H54 (cell line): ENCODE results near the gene SNRPD2.

ENCODE experiments used
- DNase-seq: peaks from one replicate; pipeline ENCODE4 v3.0.0; 2011; ENCODE audit warnings: low spot score, mixed read lengths; ENCODE audit not compliant: insufficient read length
- FAIRE-seq: peaks from 3 replicates; lab custom pipeline; 2011; peaks lifted over from hg19 to GRCh38; lab: Jason Lieb, UNC
- POLR2A ChIP-seq: IDR thresholded peaks from 2 replicates; pipeline ENCODE4 v1.6.1; 2011; ENCODE audit warnings: low read depth, mild to moderate bottlenecking, low read length

The SNRPD2 gene

DNA sequence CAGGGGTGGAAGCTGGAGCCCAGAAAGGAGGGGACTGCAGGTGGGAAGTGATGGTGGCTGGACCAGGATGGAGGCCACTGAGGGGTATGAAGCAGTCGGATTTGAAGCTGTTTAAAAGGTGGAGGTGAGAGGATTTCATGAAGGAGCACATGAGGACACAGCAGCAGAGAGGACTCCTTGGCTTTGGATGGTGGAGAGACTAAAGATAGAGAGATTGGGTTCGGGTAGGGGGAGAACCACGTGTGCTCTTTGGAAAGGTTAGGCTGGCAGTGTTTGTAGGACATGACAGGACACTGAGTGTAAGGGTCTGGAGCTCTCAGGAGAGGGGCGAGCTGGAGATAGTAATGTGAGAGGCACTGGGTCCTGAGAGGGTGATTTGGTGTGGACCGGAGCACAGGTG, 8.8 kb downstream of the SNRPD2 start:
- FAIRE-seq, result no peak
- TF ChIP-seq POLR2A, result no peak

DNA sequence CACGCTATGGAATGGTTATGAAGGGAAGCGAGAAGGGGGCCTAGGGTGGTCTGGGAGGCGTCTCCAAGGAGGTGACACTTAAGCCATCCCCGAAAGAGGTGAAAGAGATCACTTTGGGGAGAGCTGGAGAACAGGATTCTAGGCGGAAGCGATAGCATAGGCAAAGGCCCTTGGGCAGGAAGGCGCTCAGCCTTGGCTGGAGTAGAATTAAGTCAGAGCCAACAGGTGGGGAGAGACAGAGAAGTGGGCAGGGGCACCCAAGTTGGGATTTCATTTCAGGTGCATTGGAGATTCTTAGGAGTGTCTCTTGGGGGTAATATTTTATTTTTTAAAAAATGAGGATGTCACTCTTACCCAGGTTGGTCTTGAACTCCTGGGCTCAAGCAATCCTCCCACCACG, 9.6 kb downstream of the SNRPD2 start:
- DNase-seq (no peak), FAIRE-seq (no peak)
- no peak for TF ChIP-seq POLR2A

More for the DNA sequence above, 8.8 kb downstream of the SNRPD2 start:
- no peak for DNase-seq

DNA sequence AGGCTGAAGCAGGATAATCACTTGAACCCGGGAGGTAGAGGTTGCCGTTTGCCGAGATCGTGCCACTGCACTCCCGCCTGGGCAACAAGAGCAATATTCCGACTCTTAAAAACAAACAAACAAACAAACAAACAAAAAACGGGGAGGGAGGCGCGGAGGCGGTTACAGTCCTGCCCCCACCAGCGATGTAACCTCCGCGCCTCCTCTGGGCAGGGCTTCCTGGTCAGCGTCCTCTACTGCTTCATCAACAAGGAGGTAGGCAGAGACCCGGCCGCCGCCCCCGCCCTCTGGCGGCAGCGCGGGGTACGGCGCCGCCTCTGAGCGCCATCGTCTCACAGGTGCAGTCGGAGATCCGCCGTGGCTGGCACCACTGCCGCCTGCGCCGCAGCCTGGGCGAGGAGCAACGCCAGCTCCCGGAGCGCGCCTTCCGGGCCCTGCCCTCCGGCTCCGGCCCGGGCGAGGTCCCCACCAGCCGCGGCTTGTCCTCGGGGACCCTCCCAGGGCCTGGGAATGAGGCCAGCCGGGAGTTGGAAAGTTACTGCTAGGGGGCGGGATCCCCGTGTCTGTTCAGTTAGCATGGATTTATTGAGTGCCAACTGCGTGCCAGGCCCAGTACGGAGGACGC, 10.2 kb downstream of the SNRPD2 start:
- no peak for FAIRE-seq

DNA sequence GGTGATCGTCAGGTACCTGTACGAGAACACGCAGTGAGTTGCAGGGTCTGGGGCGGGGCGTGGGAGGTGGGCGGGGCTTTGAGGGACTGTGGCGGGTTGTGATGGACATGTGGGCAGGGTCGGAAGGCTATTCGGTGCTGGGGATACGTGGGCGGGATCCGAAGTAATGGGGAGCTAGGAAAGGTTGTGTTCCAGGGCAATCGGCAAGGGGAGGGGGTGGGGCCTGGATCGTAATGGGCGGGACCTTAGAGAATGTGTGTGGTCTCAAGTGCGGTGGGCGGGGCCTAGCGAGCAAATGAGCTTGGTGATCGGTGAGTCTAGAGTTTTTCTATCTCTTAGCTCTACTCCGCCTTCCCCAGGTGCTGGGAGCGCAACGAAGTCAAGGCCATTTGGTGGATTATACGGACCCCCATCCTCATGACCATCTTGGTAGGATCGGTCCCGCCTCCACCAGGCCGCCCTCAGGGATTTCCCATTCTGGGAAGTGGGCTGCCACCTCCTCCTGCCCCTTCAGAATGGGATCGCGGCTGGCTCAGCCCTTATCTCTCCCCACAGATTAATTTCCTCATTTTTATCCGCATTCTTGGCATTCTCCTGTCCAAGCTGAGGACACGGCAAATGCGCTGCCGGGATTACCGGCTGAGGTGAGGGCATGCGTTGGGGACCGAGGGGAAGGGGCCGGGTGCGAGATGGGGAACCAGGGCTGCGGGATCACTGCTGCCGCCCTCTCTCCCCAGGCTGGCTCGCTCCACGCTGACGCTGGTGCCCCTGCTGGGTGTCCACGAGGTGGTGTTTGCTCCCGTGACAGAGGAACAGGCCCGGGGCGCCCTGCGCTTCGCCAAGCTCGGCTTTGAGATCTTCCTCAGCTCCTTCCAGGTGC, 14.2 kb downstream of the SNRPD2 start:
- no peak for DNase-seq
- FAIRE-seq, result no peak
- no peak for TF ChIP-seq POLR2A

More for the DNA sequence above, 10.2 kb downstream of the SNRPD2 start:
- peak; percentile 84 for DNase-seq
- TF ChIP-seq POLR2A, result no peak

DNA sequence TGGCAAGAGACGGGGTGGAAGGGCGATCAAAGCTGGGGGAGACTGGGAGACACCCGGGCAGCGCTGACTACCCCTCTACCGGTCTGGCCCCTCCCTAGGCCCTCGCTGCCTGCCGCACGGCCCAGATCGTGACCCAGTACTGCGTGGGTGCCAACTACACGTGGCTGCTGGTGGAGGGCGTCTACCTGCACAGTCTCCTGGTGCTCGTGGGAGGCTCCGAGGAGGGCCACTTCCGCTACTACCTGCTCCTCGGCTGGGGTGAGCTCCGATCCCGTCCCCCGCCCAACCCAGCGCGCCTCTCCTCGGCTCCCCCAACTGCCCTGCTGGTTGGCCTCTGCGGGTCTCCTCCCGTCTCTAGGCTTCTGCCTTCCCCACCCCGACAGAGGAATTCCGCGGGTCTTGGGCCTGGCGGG, 14.9 kb downstream of the SNRPD2 start:
- TF ChIP-seq POLR2A, result no peak
- no peak for FAIRE-seq
- no peak for DNase-seq

DNA sequence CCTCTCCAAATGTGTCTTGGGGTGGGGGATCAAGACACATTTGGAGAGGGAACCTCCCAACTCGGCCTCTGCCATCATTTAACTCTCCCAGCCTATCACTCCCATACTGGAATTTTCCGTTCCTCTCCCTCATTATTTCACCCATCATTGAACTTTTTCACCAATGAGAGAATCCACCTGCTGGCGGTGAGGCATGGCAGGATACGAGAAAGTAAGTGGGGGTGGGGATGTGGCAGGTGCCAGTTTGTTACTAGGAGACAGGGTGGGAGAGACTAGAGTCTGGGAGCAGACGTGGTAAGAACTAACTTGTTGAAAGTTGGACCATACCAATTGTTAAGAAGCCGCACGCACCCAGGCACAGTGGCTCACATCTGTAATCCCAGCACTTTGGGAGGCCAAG, 16.8 kb downstream of the SNRPD2 start:
- FAIRE-seq (no peak), DNase-seq (no peak)
- TF ChIP-seq POLR2A, result no peak

DNA sequence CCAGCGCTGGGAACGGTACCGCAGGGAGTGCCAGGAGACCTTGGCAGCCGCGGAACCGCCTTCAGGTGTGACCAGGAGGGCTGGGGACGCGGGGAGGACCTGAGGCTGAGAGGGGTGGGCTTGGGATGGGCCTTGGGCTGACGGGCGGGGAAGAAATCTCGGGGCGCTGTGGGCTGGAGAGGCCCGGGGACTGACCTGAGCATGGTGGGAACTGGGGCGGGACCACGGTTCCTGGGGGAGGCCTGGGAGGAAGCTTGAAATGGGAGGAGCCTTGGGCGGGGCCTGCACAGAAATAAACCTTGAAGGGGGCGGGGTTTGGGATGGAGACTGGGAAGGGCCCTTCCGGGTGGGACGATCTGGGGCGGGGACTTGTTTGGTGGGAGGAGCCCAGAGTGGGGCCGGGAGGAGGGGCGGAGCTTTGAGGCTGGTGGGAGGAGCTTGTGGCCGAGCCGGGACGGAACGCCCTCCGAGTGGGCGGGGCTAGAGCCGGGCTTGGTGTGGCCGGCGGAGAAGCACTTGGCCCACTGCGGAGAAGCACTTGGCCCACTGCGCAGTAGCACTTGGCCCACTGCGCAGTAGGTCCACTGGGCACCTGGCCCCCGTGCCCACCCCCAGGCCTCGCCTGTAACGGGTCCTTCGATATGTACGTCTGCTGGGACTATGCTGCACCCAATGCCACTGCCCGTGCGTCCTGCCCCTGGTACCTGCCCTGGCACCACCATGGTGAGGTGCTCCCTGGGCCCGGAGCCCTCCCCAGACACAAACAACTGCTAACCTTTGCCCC, 20.9 kb downstream of the SNRPD2 start:
- no peak for DNase-seq
- no peak for TF ChIP-seq POLR2A
- FAIRE-seq, result no peak

DNA sequence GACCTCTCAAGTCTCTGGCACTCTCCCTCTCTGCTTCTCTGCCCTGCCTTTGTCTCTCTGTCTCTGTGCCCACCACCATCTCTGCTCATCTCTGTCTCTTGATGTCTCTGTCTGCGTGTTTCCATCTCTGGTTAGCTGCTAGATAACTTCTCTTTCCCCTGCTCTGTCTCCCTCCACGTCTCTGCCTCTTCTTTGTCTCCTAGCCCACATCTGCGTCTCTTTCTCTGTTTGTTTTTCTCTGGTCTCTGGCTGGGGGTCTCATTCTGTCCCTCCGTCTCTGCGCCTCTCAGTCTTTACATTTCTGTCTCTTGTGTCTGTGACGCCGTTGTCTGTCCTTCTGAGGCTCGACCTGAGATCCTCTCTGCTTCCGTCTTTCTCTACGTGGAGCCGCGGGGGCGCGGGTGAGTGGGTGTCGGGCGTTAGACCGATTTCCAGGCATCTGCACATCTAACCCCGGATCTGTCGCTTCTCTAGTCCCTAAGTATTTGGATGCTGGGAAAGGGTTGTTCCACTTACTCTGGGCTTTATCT, 23.3 kb downstream of the SNRPD2 start:
- TF ChIP-seq POLR2A, result no peak
- no peak for FAIRE-seq
- no peak for DNase-seq

DNA sequence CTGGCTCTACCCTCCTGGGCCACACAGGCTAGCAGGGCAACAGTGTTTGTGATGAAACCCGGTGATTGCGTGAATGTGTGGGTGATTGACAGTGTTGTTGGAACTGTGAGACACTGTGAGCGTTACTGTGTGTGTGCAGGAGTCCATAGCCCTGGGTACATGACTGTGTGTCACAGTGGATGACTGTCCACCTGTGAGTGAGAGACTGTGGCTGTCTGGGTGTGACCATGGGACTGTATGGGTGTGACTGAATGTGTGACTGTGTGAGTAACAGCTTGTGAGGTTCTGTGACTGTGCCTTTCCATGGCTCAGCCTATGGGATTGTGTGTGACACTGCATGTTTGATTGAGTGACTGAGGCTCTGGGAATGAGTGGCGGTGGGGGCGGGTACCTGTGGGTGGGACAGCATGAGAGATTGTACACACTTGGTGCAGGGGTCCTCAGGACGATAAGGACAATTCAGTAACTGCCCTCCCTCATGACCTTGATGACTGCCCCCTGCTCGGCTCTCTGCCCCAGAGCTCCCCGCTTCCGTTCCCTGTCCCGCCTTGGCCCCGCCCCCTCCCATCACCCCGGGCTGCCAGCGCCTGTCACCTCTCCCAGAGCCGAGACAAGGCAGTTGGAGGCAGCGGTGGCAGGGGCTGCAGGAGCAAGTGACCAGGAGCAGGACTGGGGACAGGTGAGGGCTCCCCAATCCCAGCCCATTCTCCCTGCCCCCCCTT, 24.0 kb downstream of the SNRPD2 start, which contains the start of gene GIPR:
GIPR (plus strand) TSS at position 602 of the 722 bp plus-strand sequence. CDS start 1,300 bp downstream, outside the sequence.
- DNase-seq (no peak), FAIRE-seq (no peak)
- 0 out of 2 replicates have a peak, but pooled peaks have one; percentile 26 for TF ChIP-seq POLR2A

DNA sequence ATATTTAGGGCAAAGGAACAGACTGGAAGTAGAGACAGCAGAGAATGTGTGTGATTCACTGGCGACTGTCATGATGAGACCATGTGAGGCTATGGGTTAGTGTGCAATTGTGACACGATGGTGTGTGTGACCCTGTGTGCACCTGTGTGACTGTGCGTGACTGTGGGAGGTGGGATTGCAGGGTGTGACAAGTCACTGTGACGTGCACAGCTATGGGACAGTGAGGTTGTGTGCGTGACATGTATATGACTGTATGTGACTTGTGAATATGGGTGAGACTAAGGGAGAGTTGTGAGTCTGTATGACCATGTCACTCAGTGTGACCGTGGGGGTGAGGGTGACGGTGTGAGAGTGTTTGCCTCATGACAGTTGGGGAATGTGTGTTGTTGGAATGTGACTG, 27.2 kb downstream of the SNRPD2 start:
- FAIRE-seq (no peak), DNase-seq (no peak)
- TF ChIP-seq POLR2A, result no peak

DNA sequence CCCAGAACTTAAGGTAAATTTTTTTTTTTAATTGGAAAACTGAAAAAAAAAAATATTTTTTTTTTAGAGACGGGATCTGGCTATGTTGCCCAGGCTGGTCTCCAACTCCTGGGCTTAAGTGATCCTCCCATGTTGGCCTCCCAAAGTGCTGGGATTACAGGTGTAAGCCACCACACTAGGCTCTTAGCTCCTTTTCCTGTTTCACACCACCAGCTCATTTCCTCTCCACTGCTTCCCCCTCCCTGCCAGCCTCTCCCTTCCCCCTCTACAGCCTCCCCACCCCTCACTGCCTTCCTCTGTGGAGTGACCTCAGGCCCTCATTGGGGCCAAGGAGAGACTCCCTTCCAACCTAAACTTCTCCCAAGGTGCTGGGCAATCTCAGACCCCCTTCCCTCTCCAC, 28.0 kb downstream of the SNRPD2 start:
- FAIRE-seq (no peak), DNase-seq (no peak)
- TF ChIP-seq POLR2A, result no peak

DNA sequence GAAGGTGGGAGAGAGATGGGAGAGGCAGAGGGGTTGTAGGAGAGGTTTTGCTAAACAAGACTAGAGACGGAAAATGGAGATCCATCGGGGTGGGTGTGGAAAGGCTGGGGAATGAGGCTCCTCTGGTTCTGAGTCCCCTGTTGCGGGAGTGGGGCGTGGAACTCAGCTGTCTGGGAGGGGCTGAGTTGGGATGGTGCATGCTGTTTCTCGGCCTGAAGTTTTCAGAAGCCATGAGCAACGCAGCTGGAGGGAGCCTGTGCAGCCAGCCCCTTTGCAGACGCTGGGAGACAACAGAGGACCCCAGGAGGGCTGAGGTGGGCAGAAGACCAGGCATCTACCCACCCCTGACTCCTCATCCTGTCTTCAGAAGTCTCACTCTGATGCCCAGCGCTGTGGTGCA, 31.1 kb downstream of the SNRPD2 start:
- TF ChIP-seq POLR2A, result no peak
- FAIRE-seq, result no peak
- no peak for DNase-seq
